DMS53 (cell line): ENCODE data around the gene MRPS18B.
"Not testable (repeated sequence)": the region's sequence is repeated elsewhere in the genome, so short reads cannot be mapped to it uniquely, and the experiment has no call there.

Experiments
- DNase-seq: peaks from one replicate; lab custom pipeline; 2025; lab: John Stamatoyannopoulos, UW

Gene MRPS18B

DNA sequence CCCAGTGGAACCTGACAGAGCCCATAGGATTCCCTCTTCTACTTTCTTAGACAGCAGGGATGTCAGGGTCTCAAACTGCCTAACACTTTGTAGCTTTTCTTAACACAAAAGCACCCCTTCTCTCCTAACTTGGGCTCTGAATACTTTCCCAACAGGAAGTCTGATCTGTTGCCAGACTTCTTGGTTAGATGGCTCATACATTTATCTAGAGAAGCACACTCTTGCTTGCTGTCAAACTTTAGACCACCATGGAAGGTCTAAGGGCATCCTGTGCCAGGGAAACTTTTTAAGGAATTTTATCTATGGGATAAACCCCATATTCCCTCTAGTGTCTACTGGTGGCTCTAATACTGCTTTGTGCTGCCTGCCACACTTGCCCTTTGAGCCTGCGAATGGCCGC lies 26.0 kb downstream of the MRPS18B start:
- no peak for DNase-seq

DNA sequence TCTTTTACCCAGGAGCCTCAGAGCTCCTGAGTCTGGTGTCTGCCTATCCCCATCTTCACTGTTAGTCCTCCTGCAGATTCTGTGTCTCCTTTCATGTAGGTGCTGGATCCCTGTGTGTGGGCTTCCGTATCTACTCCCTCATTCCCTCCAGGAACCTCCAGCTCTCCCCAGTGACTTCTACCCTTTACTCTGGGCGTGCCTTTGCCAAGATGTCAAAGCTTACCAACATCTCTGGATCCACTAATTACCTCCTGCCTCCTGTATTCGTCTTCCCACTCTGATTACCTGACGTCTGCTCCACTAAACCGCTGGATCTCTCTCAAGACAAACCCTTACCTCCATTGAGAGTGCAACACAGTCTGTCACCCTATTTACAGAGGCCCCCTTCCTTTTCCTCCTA lies 27.1 kb downstream of the MRPS18B start:
- no peak for DNase-seq

DNA sequence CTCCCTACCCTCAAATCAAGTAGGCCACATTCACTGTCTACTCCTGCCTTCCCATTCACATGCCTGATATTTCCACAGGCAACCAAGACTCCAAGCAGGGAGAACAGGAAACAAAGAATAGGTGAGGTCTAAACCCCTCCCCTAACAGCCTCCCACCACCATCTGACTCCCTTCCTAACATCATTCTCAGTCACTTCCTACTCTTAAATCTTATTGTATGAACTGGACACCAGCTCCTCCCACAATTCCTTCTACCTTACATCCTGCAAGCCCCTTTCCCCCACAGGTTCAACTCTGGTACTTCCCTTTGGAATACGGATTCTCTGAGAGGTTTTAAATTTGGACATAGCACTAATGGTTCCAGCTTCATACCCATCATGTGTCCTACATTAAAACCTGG lies 28.3 kb downstream of the MRPS18B start:
- DNase-seq = peak; percentile 35

DNA sequence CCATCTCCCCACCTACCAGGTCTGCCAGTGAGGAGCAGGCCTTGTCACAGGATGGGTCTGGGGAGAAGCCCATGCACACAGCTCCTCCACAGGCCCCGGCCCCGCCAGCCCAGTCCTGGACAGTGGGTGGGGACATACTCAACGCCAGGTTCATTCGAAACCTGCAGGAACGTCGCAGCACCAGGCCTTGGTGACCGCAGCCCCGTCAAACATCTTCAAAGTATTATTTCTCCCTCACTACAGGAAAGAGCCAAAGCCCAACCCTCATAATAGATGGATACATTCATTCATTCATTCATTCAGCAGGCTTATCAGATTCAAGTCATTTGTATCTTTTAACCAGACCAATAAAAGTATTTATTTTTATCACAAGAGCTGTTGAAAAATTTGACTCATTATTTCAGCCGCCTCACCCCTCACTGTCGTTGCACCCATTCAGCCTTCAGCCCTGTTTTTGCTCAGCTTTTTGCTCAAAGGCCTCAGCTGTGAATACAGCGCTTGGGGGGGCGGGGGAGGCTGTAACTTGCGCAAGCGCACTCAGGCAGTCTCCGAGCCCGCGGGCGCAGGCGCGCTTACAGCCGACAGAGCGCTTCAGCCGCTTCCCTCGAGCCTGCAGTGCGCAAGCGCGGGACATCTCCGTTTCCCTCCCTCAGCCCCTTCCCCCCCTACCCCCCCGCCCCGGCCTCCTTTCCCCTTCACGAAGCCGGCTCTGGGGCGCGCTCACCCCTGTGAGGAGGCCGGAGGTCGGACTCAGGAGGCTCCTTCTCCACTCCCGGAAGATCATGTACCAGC lies 29.0 kb downstream of the MRPS18B start, which contains the start of gene C6orf136:
TSS of gene C6orf136 (plus strand) at position 684 of the 792 bp plus-strand sequence. CDS start at position 783, 99 bp downstream.
- DNase-seq = peak; percentile 97

DNA sequence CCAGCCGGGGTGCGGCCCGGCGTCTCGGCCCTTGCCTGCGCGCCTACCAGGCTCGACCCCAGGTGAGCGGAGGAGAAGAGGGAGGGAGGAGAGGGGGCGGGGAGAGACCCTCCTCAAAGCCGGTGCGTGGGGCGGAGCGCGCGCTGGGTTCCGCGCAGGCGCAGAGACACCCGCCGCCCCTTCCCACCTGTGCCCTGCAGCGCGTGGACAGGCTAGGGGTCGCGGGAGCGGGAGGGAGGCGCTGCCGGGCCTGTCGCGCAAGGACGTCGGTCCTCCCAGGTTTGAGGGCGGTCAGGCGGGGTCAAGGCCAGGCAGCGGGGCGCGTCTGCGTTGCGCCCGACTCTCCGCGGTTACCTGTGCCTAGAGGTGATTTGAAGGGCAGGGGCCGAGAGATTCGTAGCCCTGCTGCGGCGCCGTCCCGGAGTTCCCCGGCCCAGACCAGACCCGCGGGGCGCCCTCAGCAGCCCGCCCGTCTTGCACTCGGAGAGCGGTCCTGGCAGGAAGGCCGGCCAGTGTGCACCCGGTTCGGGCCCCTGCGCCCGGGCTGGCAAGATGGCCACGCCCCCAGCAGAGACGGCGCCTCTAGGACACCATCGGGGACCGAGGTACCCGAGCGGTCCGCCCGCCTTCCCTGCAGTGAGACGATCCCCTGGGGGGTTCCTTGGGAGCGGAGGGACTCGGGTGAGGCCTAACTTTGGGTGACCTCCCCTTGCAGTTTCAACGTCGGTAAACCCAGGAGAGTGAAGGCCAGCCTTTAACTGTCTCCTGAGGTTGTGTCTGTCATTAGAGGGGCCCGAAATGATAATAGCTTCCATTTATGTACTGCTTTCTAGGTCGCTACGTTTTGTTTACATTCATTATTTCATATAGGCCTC lies 29.8 kb downstream of the MRPS18B start:
- peak; percentile 90 for DNase-seq

DNA sequence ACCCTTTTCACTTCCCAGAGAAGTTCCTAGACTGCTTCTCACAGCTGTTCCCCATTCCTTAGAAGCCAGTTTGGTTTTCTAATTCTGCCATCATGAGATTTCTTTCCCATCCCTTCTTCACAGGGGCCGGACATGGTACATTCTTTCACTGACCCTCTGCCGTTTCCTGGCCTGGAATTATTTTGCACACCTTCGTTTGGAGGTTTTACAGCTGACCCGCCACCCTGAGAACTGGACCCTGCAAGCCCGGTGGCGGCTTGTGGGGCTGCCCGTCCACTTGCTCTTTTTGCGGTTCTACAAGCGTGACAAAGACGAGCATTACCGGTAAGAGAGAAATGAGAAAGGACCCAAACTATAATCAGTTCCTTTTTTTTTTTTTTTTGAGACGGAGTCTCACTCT lies 33.5 kb downstream of the MRPS18B start:
- DNase-seq = no peak

DNA sequence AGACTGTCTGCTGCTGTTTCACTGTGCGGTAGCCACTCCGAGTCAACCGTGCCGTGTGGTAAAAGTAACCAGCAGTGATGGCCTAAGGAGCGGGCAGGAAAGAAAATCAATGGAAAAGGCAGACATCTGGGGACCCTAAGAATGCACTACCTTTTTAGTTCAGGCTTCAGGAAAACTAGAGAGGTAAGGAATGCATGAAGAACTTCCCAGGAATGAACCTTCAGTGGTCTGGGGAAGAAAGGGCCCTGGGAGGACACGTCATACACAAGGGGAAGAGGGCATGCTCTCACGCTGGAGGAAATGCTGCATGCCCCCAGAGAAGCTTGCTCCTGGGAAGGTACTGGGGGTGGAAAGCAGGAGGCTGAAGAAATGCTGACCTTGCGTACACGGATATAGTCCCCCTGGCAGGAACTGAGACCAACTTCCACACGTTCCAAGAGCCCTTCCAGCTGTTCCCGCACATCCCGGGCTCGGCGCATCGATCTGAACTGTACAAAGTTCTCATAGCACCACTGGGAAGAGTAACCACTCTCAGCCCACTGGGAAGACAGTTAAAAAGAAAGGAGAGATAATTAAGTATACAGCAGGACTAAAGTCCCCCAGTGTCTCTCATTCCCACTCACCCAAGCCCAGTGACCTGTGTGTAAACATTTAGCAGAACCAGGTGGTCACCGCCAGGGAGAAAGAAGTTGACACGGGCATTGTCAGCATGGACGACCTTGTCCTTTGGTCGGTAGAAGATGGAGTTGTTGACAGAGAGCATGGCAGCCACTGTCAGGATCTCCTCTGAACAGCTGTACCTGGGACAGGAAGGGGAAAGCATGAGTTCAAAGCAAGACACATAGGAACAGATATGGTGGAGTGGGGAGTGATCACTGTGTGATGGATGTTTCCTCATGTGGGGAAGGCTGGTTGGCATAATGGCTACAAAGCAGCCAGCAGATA lies 37.4 kb downstream of the MRPS18B start:
- no peak for DNase-seq

DNA sequence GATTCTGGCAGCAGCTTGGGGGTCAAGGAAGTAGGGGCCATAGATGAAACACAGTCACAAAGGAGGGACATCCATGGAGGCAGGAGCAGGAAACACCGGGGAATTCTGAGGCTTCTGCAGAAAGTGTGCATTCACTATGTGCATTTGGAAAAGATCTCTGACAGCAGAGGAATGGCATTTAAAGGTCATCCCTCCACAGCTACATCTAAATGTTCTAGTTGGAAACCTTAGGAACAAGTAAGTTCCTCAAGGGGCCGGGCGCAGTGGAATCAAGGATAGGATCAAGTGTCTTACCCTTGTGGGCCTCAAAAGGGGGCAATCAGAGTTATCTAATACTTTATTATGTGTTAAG lies 38.1 kb downstream of the MRPS18B start:
- DNase-seq = no peak

DNA sequence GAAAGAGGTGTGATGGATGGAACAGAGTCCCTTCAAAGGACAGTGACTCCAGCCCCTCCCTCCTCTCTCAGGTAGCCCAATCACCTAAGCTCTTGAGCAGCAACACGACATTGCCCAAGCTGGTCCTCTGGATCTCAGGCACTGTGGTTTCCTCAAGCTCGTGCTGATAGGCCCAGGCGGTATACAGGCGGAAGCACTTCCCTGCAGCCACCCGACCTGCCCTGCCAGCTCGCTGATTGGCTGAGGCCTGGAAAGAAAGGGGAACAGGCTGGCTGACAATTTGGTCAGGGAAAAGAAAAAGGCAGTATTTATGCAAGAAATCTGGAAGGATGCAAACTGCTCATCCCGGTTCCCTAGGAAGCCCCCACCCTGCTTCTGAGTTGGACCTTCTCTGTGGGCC lies 38.9 kb downstream of the MRPS18B start:
- no peak for DNase-seq

DNA sequence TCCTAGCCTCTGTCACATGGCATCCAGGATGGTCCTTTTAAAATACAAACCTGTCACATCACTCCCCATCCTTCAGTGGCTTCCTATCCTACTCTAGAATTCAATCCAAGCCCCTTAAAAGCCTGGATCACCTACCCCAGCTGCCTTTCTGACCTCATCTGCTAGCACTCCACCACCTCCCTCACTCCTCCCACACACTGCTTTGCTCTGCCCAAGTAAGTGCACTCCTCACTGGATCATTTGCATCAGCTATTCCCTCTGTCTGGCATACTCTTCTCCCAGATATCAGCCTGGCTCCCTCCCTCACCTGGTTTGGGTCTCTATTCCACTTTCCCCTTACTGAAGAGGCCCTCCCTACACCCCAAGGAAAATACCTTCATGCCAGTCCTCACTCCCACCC lies 39.8 kb downstream of the MRPS18B start:
- DNase-seq = no peak

DNA sequence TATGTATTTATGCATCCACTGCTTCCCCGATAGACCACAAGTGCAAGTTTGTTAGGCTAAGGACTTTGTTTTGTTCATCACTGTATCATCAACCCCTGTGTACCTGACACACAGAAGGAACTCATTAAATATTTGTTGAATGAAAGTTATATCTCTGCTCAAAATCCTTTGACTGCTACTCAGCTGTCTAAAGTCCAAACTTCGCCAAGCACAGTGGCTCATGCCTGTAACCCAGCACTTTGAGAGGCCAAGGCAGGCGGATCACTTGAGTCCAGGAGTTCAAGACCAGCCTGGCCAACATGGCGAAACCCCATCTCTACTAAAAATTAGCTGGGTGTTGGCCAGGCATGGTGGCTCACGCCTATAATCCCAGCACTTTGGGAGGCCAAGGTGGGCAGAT lies 40.3 kb downstream of the MRPS18B start:
- not testable (repeated sequence) for DNase-seq

DNA sequence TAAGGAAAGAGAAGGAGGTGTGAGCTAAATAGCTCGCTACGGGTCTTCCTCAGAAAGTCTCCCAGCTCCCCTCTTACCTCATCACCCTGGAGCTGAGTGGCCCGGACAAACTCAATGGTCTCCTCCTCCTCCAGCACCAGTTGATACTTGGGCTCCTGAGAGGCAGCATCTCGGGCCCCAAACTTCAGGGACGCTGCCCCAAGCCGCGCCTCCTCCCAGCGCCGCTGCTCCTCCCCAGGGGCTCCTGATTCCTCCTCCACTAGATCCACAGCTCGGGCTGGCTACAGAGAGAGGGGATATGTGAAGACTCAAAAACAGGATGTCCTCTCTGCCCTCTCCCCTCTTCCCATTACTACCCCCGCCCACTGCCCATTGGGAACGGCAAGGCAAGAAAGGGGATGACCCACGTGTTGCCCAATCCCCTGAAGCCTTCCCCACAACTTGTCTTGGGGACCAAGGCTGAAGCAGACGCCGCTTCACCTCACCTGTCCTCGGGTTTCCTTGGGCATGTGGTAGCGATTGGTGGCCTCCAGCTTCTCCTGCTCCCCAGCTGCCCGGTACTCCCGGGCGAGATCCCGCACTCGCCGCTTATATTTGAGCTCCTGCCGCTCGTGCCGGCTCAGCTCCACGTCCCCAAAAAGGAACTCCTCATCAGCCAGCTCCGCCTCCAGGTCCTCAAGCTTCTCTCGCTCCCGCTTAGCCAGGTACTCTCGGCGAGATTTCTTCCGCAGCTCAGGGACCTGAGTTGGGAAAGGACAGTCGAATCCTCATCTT lies 47.5 kb downstream of the MRPS18B start:
- no peak for DNase-seq

DNA sequence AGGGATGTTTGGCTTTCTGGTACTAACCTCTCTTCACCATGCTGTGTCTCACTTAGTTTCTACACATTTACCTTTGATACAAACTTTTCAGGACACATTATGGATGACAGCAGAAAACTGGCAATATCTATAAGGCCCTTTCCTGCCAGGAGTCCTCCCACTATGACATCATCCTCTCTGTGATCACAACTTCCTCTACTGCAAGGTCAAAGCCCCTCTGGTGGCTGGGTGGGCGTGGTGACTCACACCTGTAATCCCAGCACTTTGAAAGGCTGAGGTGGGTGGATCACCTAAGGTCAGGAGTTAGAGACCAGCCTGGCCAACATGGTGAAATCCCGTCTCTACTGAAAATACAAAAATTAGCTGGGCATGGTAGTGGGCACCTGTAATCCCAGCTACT lies 48.7 kb downstream of the MRPS18B start:
- not testable (repeated sequence) for DNase-seq

DNA sequence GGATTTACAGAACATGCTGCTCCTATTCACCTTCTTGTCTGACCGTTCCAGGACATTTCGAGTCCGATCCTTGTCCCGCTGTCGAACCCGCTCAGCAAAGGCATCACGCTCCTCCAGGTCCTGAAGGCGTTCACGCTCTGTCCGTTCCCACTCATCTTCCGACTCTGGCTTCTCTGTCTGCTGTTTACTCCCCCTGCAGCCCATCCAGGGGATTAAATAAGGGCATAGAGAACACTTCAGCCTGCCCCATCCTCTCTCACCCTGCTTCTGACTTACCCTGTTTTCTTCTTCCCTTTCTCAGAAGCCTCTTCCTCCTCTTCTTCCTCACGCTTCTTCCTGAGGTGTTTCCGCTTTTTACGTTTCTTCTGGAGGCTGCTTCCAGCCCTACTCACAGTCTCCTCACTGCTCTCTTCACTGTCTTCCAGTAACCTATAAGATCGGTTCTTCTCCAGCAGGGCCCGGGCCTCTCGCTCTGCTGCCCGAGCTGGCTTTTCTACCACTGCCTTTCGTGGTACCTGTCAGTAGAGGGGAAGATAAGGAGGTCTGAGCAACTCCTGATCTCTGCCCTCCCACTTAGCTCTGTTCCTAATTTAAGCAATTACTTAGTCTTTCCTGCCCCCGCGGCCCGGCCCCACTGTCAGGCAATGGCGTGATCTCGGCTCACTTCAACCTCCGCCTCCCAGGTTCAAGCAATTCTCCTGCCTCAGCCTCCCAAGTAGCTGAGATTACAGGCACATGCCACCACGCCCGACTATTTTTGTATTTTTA lies 53.3 kb downstream of the MRPS18B start:
- peak; percentile 20 for DNase-seq

DNA sequence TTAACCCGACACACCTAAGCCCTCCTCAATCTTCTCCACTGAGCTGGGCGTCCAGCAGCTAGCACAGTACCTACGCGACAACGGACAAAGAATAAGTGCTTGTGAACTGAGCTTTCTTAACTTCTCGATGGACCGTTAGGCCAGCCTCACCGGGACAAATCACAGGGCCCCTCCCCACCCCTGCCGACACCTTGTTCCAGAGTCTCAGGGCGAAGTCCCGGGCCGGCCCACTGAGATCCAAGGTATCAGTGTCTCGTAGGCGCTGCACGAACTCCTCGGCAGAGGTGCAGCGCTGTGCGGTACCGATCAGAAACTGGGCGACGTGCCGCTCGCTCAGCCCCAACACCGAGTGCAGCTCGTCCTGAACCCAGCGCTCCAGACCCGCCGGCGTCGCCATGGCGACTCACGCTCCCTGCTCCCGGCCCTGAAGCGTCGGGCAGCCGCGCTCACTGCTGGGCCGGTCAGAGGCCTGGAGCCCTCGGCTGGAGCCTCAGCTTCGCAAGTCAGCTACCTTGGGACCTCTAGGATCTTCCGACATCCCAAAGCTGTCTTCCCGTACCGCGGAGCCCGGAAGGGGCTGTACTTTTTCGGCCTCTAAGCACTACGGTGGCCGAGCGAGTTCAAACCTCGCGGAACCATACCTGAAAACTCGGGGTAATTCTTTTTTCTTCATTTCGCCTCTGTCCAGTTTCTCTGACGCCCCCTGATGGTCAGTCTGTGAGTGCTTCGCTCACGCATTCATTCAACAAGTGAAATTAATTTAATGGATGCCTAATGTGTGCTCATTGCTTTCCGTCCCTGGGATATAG lies 55.0 kb downstream of the MRPS18B start, which contains the start of gene DHX16:
TSS of gene DHX16 (minus strand) at position 562 of the 809 bp plus-strand sequence. CDS start at position 397, 165 bp downstream.
- DNase-seq = peak; percentile 98
